Activated T-cell treated with anti-CD3 and anti-CD28 coated beads, Interleukin-2, amount 50 U/mL, for 48 hours (primary cell): ENCODE measurements around the gene MED13L.
"Not testable (repeated sequence)": the region's sequence is repeated elsewhere in the genome, so short reads cannot be mapped to it uniquely, and the experiment has no call there.

Experiments
- DNase-seq, 2 experiments: peaks; one replicate each; pipeline ENCODE4 v3.0.0-alpha.2; 2020

The MED13L gene

DNA sequence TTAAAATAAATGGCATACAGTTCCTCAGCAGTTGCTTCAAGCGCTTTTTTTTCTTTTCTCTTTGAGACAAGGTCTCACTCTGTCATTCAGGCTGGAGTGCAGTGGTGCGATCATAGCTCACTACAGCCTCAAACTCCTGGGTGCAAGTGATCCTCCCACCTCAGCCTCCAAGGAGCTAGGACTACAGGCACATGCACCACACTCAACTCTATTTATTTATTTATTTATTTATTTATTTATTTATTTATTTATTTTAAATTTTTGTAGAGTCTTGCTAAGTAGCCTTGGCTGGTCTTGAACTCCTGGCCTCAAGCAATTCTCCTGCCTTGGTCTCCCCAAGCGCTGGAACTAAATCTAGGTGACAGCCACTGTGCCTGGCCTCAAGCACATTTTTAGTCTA lies 132.0 kb downstream of the MED13L start:
- DNase-seq: no peak

DNA sequence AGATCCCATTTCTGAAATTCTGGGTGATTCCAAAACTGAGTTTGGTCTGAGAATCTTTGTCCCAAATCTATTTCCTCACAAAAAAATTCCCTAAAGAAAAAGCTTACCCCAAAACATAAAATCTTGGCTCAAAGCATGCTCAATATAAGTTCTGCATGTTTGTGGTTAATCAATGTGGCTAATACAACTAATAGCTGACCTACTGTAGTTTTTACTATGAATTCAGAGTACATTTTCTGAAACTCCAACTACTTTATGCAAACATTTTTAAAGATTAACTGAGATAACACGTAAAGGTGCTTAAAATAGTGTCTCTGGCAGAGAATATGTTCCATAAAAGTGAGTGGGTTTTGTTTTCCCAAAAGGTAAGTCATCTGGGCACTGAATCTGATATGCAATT lies 133.1 kb downstream of the MED13L start:
- no peak for DNase-seq

DNA sequence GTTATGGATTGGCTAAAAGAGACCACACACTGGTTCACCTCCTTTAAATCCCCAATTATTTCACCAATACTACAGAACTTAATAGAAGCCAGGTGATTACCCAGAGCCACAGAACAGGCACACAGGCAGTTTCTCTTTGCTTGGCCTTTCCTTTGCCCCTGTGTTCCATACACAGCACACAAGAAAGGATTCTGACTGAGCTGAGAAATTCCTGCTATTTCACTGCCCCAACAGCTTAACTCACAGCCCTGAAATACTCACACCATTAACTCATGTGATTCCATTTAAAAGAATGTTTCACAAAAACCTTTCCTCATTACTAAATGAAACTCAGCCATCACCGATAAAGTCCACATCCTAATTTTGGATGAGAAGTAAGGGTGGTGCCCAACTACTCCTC lies 133.6 kb downstream of the MED13L start:
- no peak for DNase-seq

DNA sequence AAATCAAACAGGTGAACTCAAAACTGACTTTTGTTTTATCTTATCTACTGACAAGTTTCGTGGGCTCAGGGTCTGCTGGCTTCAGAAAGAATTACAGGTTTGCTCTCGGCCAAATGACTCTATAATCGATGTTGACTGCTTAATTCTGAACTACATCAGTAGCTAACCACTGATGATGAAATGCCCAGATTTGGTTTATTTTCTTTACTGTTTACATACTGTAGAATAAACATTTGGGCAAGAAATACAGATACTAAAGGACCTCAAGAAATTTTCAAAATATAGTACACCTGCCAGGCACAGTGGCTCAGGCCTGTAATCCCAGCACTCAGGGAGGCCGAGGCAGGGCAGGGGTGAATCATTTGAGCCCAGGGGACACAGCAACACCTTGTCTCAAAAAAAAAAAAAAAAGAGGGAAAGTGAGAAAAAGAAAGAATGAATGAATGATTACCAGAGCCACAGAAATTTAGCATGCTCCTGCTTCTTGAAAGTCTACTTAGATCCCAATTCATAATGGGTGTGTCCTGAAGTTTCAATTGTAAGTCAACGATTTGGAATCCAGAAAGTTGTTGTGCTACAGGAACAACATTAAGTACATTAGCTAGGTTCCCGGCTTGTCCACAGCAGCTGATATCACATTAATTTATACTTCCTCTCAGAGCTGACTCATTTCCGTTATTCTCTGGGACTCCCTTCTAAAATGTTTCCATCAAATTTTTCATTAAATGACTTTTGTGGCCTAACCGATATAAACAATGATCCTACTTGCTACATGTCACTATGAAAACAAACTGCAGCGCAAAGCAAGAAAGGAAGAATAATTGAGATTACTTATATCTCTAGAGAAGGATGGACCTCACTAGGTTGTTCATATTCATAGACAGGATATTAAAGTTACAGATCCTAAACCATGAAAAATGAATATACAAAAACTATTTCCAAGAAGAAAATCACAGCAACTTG lies 134.3 kb downstream of the MED13L start:
- DNase-seq: no peak

DNA sequence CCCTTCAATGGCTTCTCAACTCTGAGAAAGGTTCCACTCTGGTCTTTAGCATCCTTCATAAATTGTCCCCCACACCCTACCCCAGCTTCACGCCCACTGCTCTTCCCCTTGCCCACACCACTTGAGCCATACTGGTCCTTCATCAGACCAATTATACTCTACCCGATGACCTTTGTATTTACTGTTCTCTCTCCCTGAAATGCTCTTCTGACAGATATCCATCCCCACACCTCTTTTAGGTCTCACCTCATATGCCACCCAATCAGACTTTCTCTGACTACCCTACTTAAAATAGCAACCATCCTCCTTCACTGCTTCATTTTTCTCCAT lies 135.7 kb downstream of the MED13L start:
- DNase-seq: no peak

- DNase-seq: no peak
Observed at GRCh38 chr12:116141110-116141832, 136.2 kb downstream of the MED13L start.

GRCh38 chr12:116140529-116140928 lies 137.0 kb downstream of the MED13L start:
- no peak for DNase-seq

GRCh38 chr12:116138781-116139180 lies 138.7 kb downstream of the MED13L start:
- DNase-seq: no peak

GRCh38 chr12:116138364-116138763 lies 139.1 kb downstream of the MED13L start:
- DNase-seq: no peak

DNA sequence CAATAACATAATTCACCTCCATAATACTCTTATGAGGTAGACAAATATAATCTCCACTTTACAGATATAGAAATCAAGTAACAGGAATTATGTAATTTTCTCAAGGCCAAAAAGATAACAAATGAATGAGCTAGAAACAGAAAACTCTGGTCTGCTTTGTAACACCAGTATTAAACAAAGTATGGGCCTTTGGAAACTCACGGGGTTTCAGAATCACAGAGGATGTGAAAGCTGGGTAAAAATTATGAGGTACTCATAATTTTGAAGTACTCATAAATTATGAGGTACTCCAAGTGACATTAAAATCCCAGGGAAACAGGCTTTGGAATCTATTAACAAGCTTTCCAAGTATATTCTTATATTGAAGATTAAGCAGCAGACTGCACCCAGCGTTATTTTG lies 140.2 kb downstream of the MED13L start:
- no peak for DNase-seq

DNA sequence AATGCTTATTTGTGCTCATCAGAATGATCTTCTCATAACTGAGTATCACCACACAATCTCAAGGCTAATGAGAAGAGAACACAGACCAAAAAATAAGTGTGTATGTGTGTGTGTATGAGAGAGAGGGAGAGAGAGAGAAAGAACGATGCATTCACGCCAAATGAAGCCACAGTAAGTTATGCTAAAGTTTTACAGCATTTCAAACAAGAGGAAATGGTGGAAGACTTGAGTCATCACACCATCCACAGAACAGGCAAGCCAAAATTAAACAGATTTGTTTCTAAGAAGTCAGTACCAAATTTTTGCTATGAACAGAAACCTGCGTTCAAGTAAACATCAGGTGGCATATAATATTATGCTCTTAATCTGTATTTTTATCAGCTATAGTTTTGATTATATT lies 141.2 kb downstream of the MED13L start:
- no peak for DNase-seq

- DNase-seq: no peak
Observed at GRCh38 chr12:116135209-116135930, 142.1 kb downstream of the MED13L start.

GRCh38 chr12:116133636-116134214 lies 143.8 kb downstream of the MED13L start:
- DNase-seq: no peak

DNA sequence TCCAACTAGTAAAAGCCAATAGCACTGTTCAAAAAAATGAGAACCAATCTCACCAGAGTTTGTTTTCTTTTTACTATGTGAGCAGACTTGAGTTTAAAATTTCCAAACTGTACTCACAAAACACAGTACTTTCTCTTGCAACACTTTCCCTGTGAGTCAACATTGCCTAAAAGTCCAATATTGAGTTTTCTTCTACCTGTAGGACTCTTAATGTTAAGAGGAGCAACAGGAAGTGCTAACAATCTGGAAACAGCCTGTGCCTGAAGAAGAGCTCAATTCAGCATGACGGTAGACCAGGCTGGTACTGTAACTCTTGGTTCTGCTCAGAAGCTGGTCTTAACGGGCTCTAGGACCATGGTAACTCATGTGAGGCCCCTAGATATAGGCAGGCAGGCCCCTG lies 144.3 kb downstream of the MED13L start:
- no peak for DNase-seq

DNA sequence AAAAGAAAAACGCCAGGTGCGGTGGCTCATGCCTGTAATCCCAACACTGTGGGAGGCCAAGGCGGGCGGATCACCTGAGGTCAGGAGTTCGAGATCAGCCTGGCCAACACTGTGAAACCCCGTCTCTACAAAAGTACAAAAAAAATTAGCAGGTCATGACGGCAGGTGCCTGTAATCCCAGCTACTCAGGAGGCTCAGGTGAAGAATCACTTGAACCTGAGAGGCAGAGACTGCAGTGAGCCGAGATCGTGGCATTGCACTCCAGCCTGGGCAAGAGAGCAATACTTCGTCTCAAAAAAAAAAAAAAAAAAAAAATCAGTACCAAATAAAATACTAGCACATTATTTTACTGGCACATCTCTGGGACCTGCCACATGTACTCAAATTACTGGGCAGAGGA lies 145.5 kb downstream of the MED13L start:
- not testable (repeated sequence) for DNase-seq

DNA sequence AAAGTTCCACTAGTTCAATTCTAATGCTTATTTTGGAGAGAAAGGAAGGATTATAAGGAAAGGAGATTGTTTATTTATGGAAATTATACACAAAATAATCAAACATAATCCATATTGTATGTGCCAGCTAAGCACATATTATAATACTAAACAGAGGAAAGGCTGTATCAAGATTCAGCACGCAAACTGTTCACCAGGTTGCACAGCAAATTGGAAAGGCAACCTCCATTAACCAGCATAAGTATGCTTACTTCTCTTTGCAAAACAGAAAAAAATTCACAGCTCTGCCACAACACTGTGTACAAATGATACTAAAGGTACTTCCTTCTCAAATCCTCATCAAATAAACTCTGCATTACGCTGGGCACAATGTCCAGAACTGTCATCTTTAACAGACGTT lies 146.3 kb downstream of the MED13L start:
- DNase-seq: no peak

- no peak for DNase-seq
Observed at GRCh38 chr12:116130431-116130830, 147.1 kb downstream of the MED13L start.

DNA sequence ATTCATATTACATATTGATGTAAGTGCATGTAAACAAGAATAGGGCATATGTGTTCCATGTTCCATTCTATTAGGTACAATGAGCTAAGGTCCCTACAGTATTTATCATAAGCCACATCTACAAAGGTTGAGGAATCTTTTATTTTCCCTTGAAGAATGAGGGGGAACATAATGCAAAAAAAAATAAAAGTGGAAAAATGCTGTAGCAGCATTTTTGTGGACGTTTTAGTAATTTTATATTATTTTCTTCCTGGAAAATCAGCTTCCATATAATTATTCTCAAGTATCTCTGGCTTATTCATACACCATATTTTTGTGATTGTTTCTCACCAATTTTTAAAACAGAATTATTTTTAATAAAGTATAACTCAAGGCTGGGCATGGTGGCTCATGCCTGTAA lies 148.7 kb downstream of the MED13L start:
- DNase-seq: no peak

DNA sequence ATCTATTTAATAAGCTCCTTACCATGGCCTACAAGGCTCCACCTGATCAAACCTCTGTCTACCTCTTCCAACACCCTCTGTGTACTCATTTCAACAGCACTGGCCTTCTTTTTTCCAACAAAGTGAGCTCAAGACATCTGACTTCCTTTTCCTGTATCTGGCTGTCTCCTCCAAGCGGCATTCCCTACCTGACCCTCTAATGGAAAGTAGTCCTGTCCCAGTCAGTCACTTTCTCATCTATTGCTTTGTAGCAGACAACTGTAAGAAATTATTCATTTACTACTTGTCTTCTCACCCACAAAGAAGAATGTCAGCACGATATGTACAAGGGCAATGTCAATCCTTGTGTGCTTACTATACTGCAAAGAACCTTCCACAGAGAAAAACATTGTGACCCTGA lies 149.6 kb downstream of the MED13L start:
- no peak for DNase-seq

DNA sequence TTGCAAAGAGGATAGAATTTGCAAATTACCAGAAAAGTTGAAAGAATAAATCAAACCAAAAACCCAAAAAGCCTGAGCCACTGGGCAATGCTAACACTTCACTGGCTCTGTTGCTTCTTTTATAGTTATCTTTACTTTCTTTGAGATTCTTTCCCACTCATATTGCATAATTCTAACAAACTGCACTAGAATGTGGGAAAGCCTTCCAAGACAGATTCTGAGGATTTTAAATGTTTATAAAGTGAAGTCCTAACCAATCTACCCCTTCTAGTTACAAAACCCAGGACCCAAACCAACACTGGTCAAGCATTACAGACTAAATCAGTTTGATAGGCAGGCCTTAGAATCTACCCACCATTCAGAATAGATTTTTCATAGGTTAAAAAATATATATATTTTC lies 150.9 kb downstream of the MED13L start:
- no peak for DNase-seq

GRCh38 chr12:116125956-116126566 lies 151.4 kb downstream of the MED13L start:
- no peak for DNase-seq

GRCh38 chr12:116125084-116125483 lies 152.4 kb downstream of the MED13L start:
- DNase-seq: no peak
